Stomach (tissue), 4 donors: ENCODE measurements around the gene RASL10B.

Experiments used
- CTCF ChIP-seq, 7 experiments: fragments of 450-650 bp in 4 of 7; fragments of 200-600 bp in 3 of 7; sonication (generic) in 3 of 7; IDR thresholded peaks; one replicate each; pipeline ENCODE4 v1.5.1; 2016 to 2019; ENCODE audit warnings: antibody characterized with exemption in 7 of 7, control low read depth in 2 of 7, mild to moderate bottlenecking in 1 of 7
- POLR2AphosphoS5 ChIP-seq, 3 donors: sonication (generic); formaldehyde crosslinking; IDR thresholded peaks; one replicate each; pipeline ENCODE4 v1.6.1; 2016; ENCODE audit warnings: antibody characterized with exemption in 3 of 3

DNA sequence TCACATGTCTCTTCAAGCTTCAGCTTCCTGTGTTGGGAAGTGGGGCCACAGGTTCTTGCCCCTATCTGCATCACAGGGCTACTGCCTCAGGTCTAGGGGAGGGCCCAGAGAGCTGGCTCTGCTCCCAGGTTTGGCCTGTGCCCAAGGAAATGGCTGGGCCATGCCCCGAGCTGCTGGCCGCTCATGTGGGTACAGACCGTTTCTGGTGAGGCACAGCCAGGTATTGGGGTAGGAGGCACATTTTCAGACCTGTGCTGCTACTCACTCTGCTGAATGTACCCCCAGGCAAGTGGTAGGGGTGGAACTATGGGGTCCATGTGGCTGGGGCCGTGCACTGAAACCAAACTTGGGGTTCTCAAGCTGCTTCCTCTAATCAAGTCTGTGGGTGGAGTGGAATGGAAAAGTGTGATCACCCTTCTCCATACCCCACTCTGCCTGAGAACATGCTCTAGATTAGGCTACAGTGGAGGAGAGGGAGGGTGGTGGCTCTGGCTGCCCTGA lies 17.0 kb downstream of the RASL10B start:
- TF ChIP-seq CTCF (IDR thresholded peaks at IDR 0.05) (no peak), POLR2AphosphoS5 (IDR thresholded peaks at IDR 0.05) (no peak)
